ENCODE results near the gene HMCN2.

Gene HMCN2

GRCh38 chr9:130483371-130483971 lies 217.9 kb downstream of the HMCN2 start:
- peaks cover 13% of the 10 kb centered on the region for H3K36me3 ChIP-seq (ENCODE audit: insufficient read depth, insufficient read length, low read length)
- no peak for TF ChIP-seq YY1 (IDR thresholded peaks at IDR 0.05; ENCODE audit: insufficient read depth, insufficient read length)
- no peaks in the 10 kb centered on the region for H3K27me3 ChIP-seq (ENCODE audit: insufficient read depth, insufficient read length)

More at GRCh38 chr9:130483371-130483971, 217.9 kb downstream of the HMCN2 start:
- H3K9ac ChIP-seq (ENCODE audit: insufficient read length, low read depth) = no peak overlapping the region
- no peak overlapping the region for H3K4me3 ChIP-seq (ENCODE audit: insufficient read length, low read depth)
- no peak for DNase-seq (ENCODE audit: low read depth, low spot score)
- no peaks in the 10 kb centered on the region for H3K9me3 ChIP-seq (ENCODE audit: insufficient read depth, low read length)
- peaks cover 6% of the 10 kb centered on the region for H3K4me1 ChIP-seq (ENCODE audit: insufficient read depth, insufficient read length)
